HG03354 (cell line): ENCODE data around the gene SEC63.
"Not testable (repeated sequence)": the region's sequence is repeated elsewhere in the genome, so short reads cannot be mapped to it uniquely, and the experiment has no call there.

Source experiments
- ATAC-seq: cut with Tn5 transposase; IDR thresholded peaks from one replicate; pipeline ENCODE4 v1.9.1; 2021; ENCODE audit warnings: mild to moderate bottlenecking; ENCODE audit not compliant: unreplicated experiment, poor library complexity, severe bottlenecking

The SEC63 gene

GRCh38 chr6:107868867-107869611, 89.0 kb downstream of the SEC63 start:
- no peak for ATAC-seq

GRCh38 chr6:107867302-107867615, 90.7 kb downstream of the SEC63 start:
- ATAC-seq, result no peak

- no peak for ATAC-seq
Observed at GRCh38 chr6:107866606-107867301, 91.3 kb downstream of the SEC63 start.

GRCh38 chr6:107864226-107865127, 93.5 kb downstream of the SEC63 start:
- ATAC-seq, result no peak

- ATAC-seq, result no peak
Observed at GRCh38 chr6:107862383-107862782, 95.6 kb downstream of the SEC63 start.

- ATAC-seq, result not testable (repeated sequence)
Observed at GRCh38 chr6:107860963-107861362, 97.0 kb downstream of the SEC63 start.

GRCh38 chr6:107860144-107860543, 97.9 kb downstream of the SEC63 start:
- ATAC-seq, result not testable (repeated sequence)

GRCh38 chr6:107853230-107853629, 104.8 kb downstream of the SEC63 start:
- ATAC-seq, result no peak

- no peak for ATAC-seq
Observed at GRCh38 chr6:107849325-107849724, 108.7 kb downstream of the SEC63 start.

GRCh38 chr6:107847844-107848802, 109.9 kb downstream of the SEC63 start:
- ATAC-seq, result peak; percentile 80

GRCh38 chr6:107846262-107846795, 111.7 kb downstream of the SEC63 start:
- no peak for ATAC-seq

GRCh38 chr6:107845777-107846176, 112.2 kb downstream of the SEC63 start:
- ATAC-seq, result no peak

- no peak for ATAC-seq
Observed at GRCh38 chr6:107843400-107843799, 114.6 kb downstream of the SEC63 start.

- ATAC-seq, result no peak
Observed at GRCh38 chr6:107841275-107841670, 116.7 kb downstream of the SEC63 start.

- ATAC-seq, result no peak
Observed at GRCh38 chr6:107840636-107841274, 117.3 kb downstream of the SEC63 start.

- no peak for ATAC-seq
Observed at GRCh38 chr6:107833136-107833535, 124.9 kb downstream of the SEC63 start.

- ATAC-seq, result no peak
Observed at GRCh38 chr6:107832151-107833056, 125.6 kb downstream of the SEC63 start.

GRCh38 chr6:107830060-107830459, 127.9 kb downstream of the SEC63 start:
- ATAC-seq, result no peak
